Fibroblast of lung (primary cell): ENCODE measurements around the gene IRF7. TPM values are rescaled to one million over a fixed set of nuclear protein-coding genes. Genes with fewer than 3 reads are reported as not detected.

Experiments used
- DNase-seq, 2 donors: peaks; one replicate each; pipeline versions ENCODE4 v3.0.0 to v3.0.0-alpha.2; 2010; ENCODE audit warnings: low read depth in 2 of 2
- H2AFZ ChIP-seq: 2 replicates; pipeline ENCODE4 v1.5.1; 2012; ENCODE audit warnings: low read length, control low read depth, inconsistent platforms
- H3K27ac ChIP-seq: 2 replicates; pipeline ENCODE4 v1.5.1; 2011; ENCODE audit warnings: low read length, control low read depth; ENCODE audit not compliant: insufficient read depth
- H3K27me3 ChIP-seq: 2 replicates; pipeline ENCODE4 v1.5.1; 2011; ENCODE audit warnings: mild to moderate bottlenecking, low read length; ENCODE audit not compliant: control insufficient read depth, insufficient read depth
- H3K36me3 ChIP-seq: 2 replicates; pipeline ENCODE4 v1.5.1; 2011; ENCODE audit warnings: low read length; ENCODE audit not compliant: control insufficient read depth, insufficient read depth
- H3K4me1 ChIP-seq: 2 replicates; pipeline ENCODE4 v1.5.1; 2011; ENCODE audit warnings: low read length; ENCODE audit not compliant: control insufficient read depth, insufficient read depth; ENCODE audit errors: extremely low read depth
- H3K4me2 ChIP-seq: 2 replicates; pipeline ENCODE4 v1.5.1; 2011; ENCODE audit warnings: low read length, control low read depth; ENCODE audit not compliant: insufficient read depth; ENCODE audit errors: extremely low read depth
- H3K4me3 ChIP-seq, 4 experiments: fragments of 200-600 bp in 1 of 4; sonication (generic) in 1 of 4; replicated peaks in 1 of 4; 2 replicates each; pipeline ENCODE4 v1.5.1; 2011 to 2016; ENCODE audit warnings: low read length in 4 of 4, low read depth in 3 of 4, mild to moderate bottlenecking in 3 of 4, control low read depth in 2 of 4, inconsistent platforms in 1 of 4, mixed read lengths in 1 of 4; ENCODE audit not compliant: insufficient read depth in 1 of 4; ENCODE audit errors: control extremely low read depth in 1 of 4
- H3K79me2 ChIP-seq: 2 replicates; pipeline ENCODE4 v1.5.1; 2012; ENCODE audit warnings: mild to moderate bottlenecking, low read length, inconsistent platforms; ENCODE audit not compliant: control insufficient read depth, insufficient read depth
- H3K9ac ChIP-seq: 2 replicates; pipeline ENCODE4 v1.5.1; 2011; ENCODE audit warnings: mild to moderate bottlenecking, low read length, control low read depth; ENCODE audit not compliant: insufficient read depth
- H3K9me3 ChIP-seq: 2 replicates; pipeline ENCODE4 v1.5.1; 2012; ENCODE audit warnings: low read depth, low read length; ENCODE audit not compliant: control insufficient read depth, insufficient read depth
- H4K20me1 ChIP-seq: 2 replicates; pipeline ENCODE4 v1.5.1; 2011; ENCODE audit warnings: low read length; ENCODE audit not compliant: control insufficient read depth, insufficient read depth; ENCODE audit errors: extremely low read depth
- CTCF ChIP-seq, 2 donors: IDR thresholded peaks in 1 of 2; conservative IDR thresholded peaks in 1 of 2; 1 replicate in 1 of 2; 2 replicates in 1 of 2; pipeline ENCODE4 v1.5.1; 2011 to 2012; ENCODE audit warnings: low read length in 2 of 2, control low read depth in 1 of 2, inconsistent platforms in 1 of 2, low read depth in 1 of 2, mild to moderate bottlenecking in 1 of 2
- EZH2 ChIP-seq: IDR thresholded peaks from 2 replicates; pipeline ENCODE4 v1.5.1; 2012; ENCODE audit warnings: low read length, control low read depth, mild to moderate bottlenecking; ENCODE audit errors: missing control alignments
- polyA plus RNA-seq, 2 donors: library from polyadenylated mRNA; depleted of rRNA in 1 of 2; stranded (reverse) in 1 of 2; unstranded in 1 of 2; fragments of >200 nt; gene quantifications; 2 replicates each; pipeline ENCODE4 v1.2.1, GENCODE V29; 2011 to 2012; ENCODE audit warnings: missing spikeins in 1 of 2
- total RNA-seq: library from RNA; depleted of rRNA; stranded (reverse); fragments of >200 nt; gene quantifications from 2 replicates; pipeline ENCODE4 v1.2.1, GENCODE V29; 2014

The IRF7 gene
- total and polyA plus RNA-seq, 2 donors (not counting 1 experiment from before 2014, with no cell fraction given) = 1.6 to 9.1 TPM

GRCh38 chr11:629237-629583 lies 13.5 kb upstream of the IRF7 start:
- DNase-seq = peak in 1 of 2 donors; percentile 43
- Histone ChIP-seq H3K27ac (no peak overlapping the region), H3K27me3 (no peaks in the 10 kb centered on the region), H3K4me3 (no peak overlapping the region), H3K4me1 (peaks cover 2% of the 10 kb centered on the region), H3K9me3 (no peaks in the 10 kb centered on the region), H3K79me2 (no peaks in the 10 kb centered on the region), H3K9ac (no peak overlapping the region), H3K36me3 (no peaks in the 10 kb centered on the region), H4K20me1 (no peaks in the 10 kb centered on the region), H2AFZ (no peak overlapping the region), H3K4me2 (no peak overlapping the region)
- no peak for TF ChIP-seq CTCF (conservative IDR thresholded peaks at IDR 0.05 in 1 of 2, IDR thresholded peaks at IDR 0.05 in 1 of 2; ENCODE audit: low read depth in 1 of 2, low read length in 2 of 2)
- TF ChIP-seq EZH2 = no peak

DNA sequence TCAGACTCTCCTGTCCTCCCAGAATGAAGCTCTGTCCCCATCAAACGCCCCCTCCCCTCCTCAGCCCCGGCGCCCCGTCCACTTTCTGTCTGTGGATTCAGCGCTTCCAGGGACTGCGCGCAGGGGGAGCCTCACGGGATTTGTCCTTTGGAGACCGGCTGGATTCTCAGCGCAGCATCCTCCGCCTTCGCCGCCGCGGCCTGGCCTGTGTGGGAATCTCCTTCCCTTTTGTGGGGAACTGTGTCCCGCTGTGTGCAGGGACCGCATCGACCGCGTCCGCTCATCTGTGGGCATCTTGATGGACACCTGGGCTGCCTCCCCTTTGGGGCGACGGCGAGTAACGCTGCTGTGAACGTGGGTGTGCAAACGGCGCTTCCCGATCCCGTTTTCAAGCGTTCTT lies 12.3 kb upstream of the IRF7 start:
- H3K27me3 ChIP-seq = no peaks in the 10 kb centered on the region
- no peak overlapping the region for H3K27ac ChIP-seq
- H3K4me3 ChIP-seq = no peak overlapping the region
- no peaks in the 10 kb centered on the region for H4K20me1 ChIP-seq
- TF ChIP-seq CTCF (conservative IDR thresholded peaks at IDR 0.05 in 1 of 2, IDR thresholded peaks at IDR 0.05 in 1 of 2; ENCODE audit: low read depth in 1 of 2, low read length in 2 of 2) = no peak
- TF ChIP-seq EZH2 = no peak
- no peak for DNase-seq
- no peaks in the 10 kb centered on the region for H3K79me2 ChIP-seq
- peaks cover 2% of the 10 kb centered on the region for H3K4me1 ChIP-seq
- H3K9me3 ChIP-seq = no peaks in the 10 kb centered on the region
- no peak overlapping the region for H3K9ac ChIP-seq
- no peak overlapping the region for H2AFZ ChIP-seq
- H3K36me3 ChIP-seq = no peaks in the 10 kb centered on the region
- no peak overlapping the region for H3K4me2 ChIP-seq

- Histone ChIP-seq H2AFZ (no peak overlapping the region), H3K27me3 (no peaks in the 10 kb centered on the region), H3K79me2 (no peaks in the 10 kb centered on the region), H3K4me3 (no peak overlapping the region), H3K9ac (no peak overlapping the region), H3K4me1 (peaks cover 2% of the 10 kb centered on the region), H3K36me3 (no peaks in the 10 kb centered on the region), H3K4me2 (no peak overlapping the region), H3K27ac (no peak overlapping the region), H3K9me3 (no peaks in the 10 kb centered on the region), H4K20me1 (no peaks in the 10 kb centered on the region)
- TF ChIP-seq CTCF (conservative IDR thresholded peaks at IDR 0.05 in 1 of 2, IDR thresholded peaks at IDR 0.05 in 1 of 2; ENCODE audit: low read depth in 1 of 2, low read length in 2 of 2) (no peak), EZH2 (no peak)
- DNase-seq = no peak
Measured at GRCh38 chr11:627308-627576, 11.5 kb upstream of the IRF7 start.
